Heart right ventricle (tissue), 16 donors: ENCODE measurements around the gene MFF. TPM values are rescaled to one million over a fixed set of nuclear protein-coding genes. Genes with fewer than 3 reads are reported as not detected.

Experiments used
- ATAC-seq, 8 donors: fragments of 200-7000 bp; cut with Tn5 transposase; one replicate each; pipeline ENCODE4 v1.9.1; 2020; ENCODE audit warnings: mild to moderate bottlenecking in 8 of 8, moderate library complexity in 8 of 8, moderate number of reproducible peaks in 1 of 8
- DNase-seq, 2 donors: peaks; one replicate each; pipeline ENCODE4 v3.0.0-alpha.2; 2020
- H3K27ac ChIP-seq, 10 donors: fragments of 200-600 bp; sonication (generic) in 2 of 10; one replicate each; pipeline versions ENCODE4 v1.5.0 to v1.8.0; 2020 to 2022; ENCODE audit warnings: mild to moderate bottlenecking in 3 of 10
- H3K27me3 ChIP-seq, 7 donors: fragments of 200-600 bp; one replicate each; pipeline ENCODE4 v1.8.0; 2021 to 2022; ENCODE audit warnings: mild to moderate bottlenecking in 2 of 7
- H3K36me3 ChIP-seq, 9 donors: fragments of 200-600 bp; sonication (generic) in 1 of 9; one replicate each; pipeline versions ENCODE4 v1.5.0 to v1.8.0; 2020 to 2022; ENCODE audit warnings: mild to moderate bottlenecking in 2 of 9
- H3K4me1 ChIP-seq, 9 donors: fragments of 200-600 bp; sonication (generic) in 1 of 9; one replicate each; pipeline versions ENCODE4 v1.5.0 to v1.8.0; 2020 to 2022; ENCODE audit warnings: mild to moderate bottlenecking in 4 of 9
- H3K4me3 ChIP-seq, 10 donors: fragments of 200-600 bp; sonication (generic) in 2 of 10; one replicate each; pipeline versions ENCODE4 v1.5.0 to v1.8.0; 2020 to 2022; ENCODE audit warnings: mild to moderate bottlenecking in 7 of 10, moderate library complexity in 2 of 10
- H3K9me3 ChIP-seq, 11 donors: fragments of 200-600 bp in 10 of 11; sonication (generic) in 2 of 11; one replicate each; pipeline versions ENCODE4 v1.5.0 to v1.8.0; 2013 to 2022; ENCODE audit warnings: mild to moderate bottlenecking in 2 of 11, control low read depth in 1 of 11, moderate library complexity in 1 of 11
- WGBS, 2 donors: extraction: QIAGEN DNeasy Blood & Tissue Kit; methylation state at CpG; one replicate each; pipeline ENCODE4 v1.1.7; 2013; ENCODE audit warnings: inconsistent platforms in 1 of 2; 5-methylcytosine and 5-hydroxymethylcytosine counted together
- intact Hi-C, 10 donors: fragments of 100-400 bp; cut with DNase I; formaldehyde crosslinking; loops; one replicate each; pipeline versions ENCODE4 v1.11.1 to v1.14.2; 2022
- polyA plus RNA-seq, 2 donors: library from polyadenylated mRNA; stranded (reverse); fragments of 200-250 nt; gene quantifications; one replicate each; pipeline ENCODE4 v1.2.3, GENCODE V29; 2013
- total RNA-seq, 10 donors: library from RNA; stranded (reverse); fragmentation: NEBNext Ultra II Directional in 3 of 10; extraction: Animal tissue kit (Norgen Biotek cat#: 25700) in 3 of 10; gene quantifications; one replicate each; pipeline versions ENCODE4 v1.2.1 to v1.2.4, GENCODE V29; 2021 to 2023
- TF ChIP-seq, protein P1 (sequence below), 9 donors: fragments of 200-600 bp; sonication (generic) in 2 of 9; IDR thresholded peaks; one replicate each; pipeline versions ENCODE4 v1.5.0 to v1.8.0; 2021 to 2022; ENCODE audit warnings: antibody characterized with exemption in 9 of 9, mild to moderate bottlenecking in 5 of 9, moderate library complexity in 1 of 9
- donor health status: Arrhythmogenic right ventricular cardiomyopathy.
- donor health status: ischemic (EF 13 %, LVEDD 7.1; RV severe dilation, severe dysfunction).
- donor health status: healthy with polysubstance abuse.
- donor health status: DM: no; HTN: yes; CAD: no.
- donor health status: DM: no; HTN: no; CAD: no.
- donor health status: ischemic (EF 25% LVEDD 6.9; RV normal size, moderate dysfunction).
- donor health status: ischemic (EF 25% LVEDD 5.7; RV mildly dilated, moderate dysfunction).
- donor health status: healthy.
- donor health status: DM: yes; HTN: yes; CAD: no.
- donor health status: Ischemic cardiomyopathy.
- donor health status: ischemic (EF 35%, LVEDD 5.7; RV mildly dilated, moderate dysfunction).
- donor health status: nonischemic (EF 11% LVEDD 7.7; RV severe dilation, severe dysfunction).
- donor health status: DM: yes; HTN: yes; CAD: no.
- donor health status: PGD.
- donor health status: ischemic (EF 29% LVEDD 5.4; RV normal size, mild dysfunction).
- donor health status: nonischemic (EF 23%, LVEDD 6.1; RV moderate dilation, normal function).

The MFF gene
- total and polyA plus RNA-seq, 12 donors = 58.4 to 102 (median 77.7) TPM

DNA sequence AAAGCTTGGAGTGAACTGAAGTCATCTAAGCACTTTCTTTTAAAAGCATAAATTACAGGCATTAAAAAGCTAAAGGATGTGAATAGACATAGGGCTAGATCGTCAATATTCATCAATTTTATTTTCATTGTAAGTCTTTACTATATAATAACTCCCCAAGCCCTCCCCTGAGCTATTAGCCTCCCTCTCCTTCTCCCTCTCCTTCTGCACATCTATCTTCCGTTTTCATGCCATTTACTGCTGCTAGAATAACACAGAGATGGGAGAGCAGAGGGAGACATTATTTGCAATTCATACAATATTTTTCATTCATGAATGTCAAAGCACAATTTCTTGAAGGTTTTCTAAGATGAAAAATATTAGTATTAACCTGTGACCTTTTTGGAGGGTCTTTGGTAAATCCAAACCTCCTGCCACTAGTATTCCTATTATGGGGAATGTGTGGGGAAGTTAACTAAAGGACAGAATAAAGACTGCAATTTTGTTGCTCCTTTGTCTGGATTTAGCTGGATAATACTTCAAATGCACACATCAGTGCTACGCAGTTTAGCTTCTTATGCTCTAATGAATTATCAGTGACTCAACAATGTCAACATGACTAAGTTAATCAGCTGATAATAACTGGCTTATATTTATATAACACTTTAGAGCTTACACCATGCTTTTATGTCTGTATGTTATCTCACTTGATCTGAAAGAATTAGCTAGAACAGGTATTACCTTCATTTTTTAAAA lies 28.2 kb upstream of the MFF start:
- 82 to 83% methylated on average over 3 of the region's 3 CpGs for WGBS, 2 donors
- TF ChIP-seq, protein P1, sequence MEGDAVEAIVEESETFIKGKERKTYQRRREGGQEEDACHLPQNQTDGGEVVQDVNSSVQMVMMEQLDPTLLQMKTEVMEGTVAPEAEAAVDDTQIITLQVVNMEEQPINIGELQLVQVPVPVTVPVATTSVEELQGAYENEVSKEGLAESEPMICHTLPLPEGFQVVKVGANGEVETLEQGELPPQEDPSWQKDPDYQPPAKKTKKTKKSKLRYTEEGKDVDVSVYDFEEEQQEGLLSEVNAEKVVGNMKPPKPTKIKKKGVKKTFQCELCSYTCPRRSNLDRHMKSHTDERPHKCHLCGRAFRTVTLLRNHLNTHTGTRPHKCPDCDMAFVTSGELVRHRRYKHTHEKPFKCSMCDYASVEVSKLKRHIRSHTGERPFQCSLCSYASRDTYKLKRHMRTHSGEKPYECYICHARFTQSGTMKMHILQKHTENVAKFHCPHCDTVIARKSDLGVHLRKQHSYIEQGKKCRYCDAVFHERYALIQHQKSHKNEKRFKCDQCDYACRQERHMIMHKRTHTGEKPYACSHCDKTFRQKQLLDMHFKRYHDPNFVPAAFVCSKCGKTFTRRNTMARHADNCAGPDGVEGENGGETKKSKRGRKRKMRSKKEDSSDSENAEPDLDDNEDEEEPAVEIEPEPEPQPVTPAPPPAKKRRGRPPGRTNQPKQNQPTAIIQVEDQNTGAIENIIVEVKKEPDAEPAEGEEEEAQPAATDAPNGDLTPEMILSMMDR (IDR thresholded peaks at IDR 0.05) = no peak
- intact Hi-C loops = no loop called here

GRCh38 chr2:227301523-227301922 lies 23.5 kb upstream of the MFF start:
- Histone ChIP-seq H3K4me1 (no peaks in the 10 kb centered on the region), H3K27me3 (no peaks in the 10 kb centered on the region), H3K4me3 (no peak overlapping the region), H3K9me3 (no peaks in the 10 kb centered on the region), H3K36me3 (peaks cover 0 to 70% (median 0%) of the 10 kb centered on the region in 9 donors), H3K27ac (no peak overlapping the region)
- intact Hi-C loops = no loop called here
- WGBS, 2 donors = 64 to 79% methylated on average over 1 of the region's 1 CpG
- DNase-seq (no peak), ATAC-seq (no peak)
- TF ChIP-seq, protein P1 (IDR thresholded peaks at IDR 0.05) = no peak

More for the DNA sequence above, 28.2 kb upstream of the MFF start:
- Histone ChIP-seq H3K4me1 (no peaks in the 10 kb centered on the region), H3K36me3 (peaks cover 0 to 58% (median 0%) of the 10 kb centered on the region in 9 donors), H3K27ac (no peak overlapping the region), H3K9me3 (no peaks in the 10 kb centered on the region), H3K27me3 (no peaks in the 10 kb centered on the region), H3K4me3 (no peak overlapping the region)
- DNase-seq = no peak
- no peak for ATAC-seq

DNA sequence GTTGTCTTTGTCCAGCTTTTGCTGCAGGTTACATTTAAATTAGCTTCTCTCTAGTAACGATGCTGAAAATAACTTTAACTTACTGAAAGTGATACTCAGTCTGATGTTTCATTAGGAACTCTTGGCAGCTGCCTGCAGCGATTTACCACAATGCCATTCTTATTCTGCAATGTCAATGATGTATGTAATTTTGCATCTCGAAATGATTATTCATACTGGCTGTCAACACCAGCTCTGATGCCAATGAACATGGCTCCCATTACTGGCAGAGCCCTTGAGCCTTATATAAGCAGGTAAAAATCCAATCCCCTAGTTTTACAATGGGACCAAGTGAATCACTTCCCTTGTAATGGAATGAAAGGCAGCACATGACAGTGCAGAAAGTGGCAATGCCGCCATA lies 16.3 kb upstream of the MFF start:
- H3K27me3 ChIP-seq = no peaks in the 10 kb centered on the region
- no peak overlapping the region for H3K4me3 ChIP-seq
- H3K27ac ChIP-seq = no peak overlapping the region
- ATAC-seq = no peak
- H3K36me3 ChIP-seq = peaks cover 0 to 55% (median 0%) of the 10 kb centered on the region in 9 donors
- H3K9me3 ChIP-seq = no peaks in the 10 kb centered on the region
- TF ChIP-seq, protein P1 (IDR thresholded peaks at IDR 0.05) = no peak
- 80 to 81% methylated on average over 4 of the region's 4 CpGs for WGBS, 2 donors
- H3K4me1 ChIP-seq = no peaks in the 10 kb centered on the region
- DNase-seq = no peak
- intact Hi-C loops = no loop called here

DNA sequence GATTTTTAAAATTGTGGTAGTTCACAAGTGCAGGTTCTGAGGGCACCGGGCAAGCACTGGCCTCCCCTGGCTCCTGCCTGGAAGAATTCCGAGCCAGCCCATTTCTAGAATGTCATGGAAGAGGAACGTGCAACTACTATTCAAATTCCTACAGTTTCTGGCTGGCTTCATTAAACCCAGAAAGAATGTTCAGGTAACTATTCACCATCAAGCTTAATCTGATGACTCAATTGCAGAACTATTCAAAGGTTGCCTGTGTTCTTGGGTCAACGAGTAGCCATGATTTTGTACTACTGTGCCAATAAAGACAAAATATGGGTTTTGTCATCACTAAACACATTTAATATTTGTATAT lies 14.3 kb upstream of the MFF start:
- WGBS, 2 donors = 92 to 93% methylated on average over 4 of the region's 4 CpGs
- intact Hi-C loops = no loop called here
- DNase-seq (no peak), ATAC-seq (no peak)
- no peaks in the 10 kb centered on the region for H3K9me3 ChIP-seq
- H3K4me3 ChIP-seq = no peak overlapping the region
- no peaks in the 10 kb centered on the region for H3K27me3 ChIP-seq
- peaks cover 0 to 38% (median 0%) of the 10 kb centered on the region in 9 donors for H3K36me3 ChIP-seq
- no peaks in the 10 kb centered on the region for H3K4me1 ChIP-seq
- TF ChIP-seq, protein P1 (IDR thresholded peaks at IDR 0.05) = no peak
- H3K27ac ChIP-seq = no peak overlapping the region
